RWPE2 (cell line): ENCODE measurements around the gene DAAM2.

Experiments used
- ATAC-seq: fragments of 200-7000 bp; cut with Tn5 transposase; 3 replicates; pipeline ENCODE4 v1.9.1; 2021; ENCODE audit warnings: low read depth
- DNase-seq: peaks from one replicate; pipeline ENCODE4 v3.0.0-alpha.2; 2020; ENCODE audit warnings: low spot score
- H3K27ac ChIP-seq: fragments of 450-650 bp; 2 replicates; pipeline ENCODE4 v1.5.1; 2017; ENCODE audit warnings: mild to moderate bottlenecking; ENCODE audit not compliant: poor library complexity, severe bottlenecking
- H3K27me3 ChIP-seq: fragments of 250-450 bp; sonication (Bioruptor Pico); 2 replicates; pipeline ENCODE4 v1.5.1; 2021; ENCODE audit warnings: mild to moderate bottlenecking, moderate library complexity; ENCODE audit not compliant: insufficient read depth, poor library complexity, severe bottlenecking
- H3K36me3 ChIP-seq: fragments of 250-450 bp; sonication (Bioruptor Pico); 2 replicates; pipeline ENCODE4 v1.5.1; 2020; ENCODE audit warnings: low read depth, mild to moderate bottlenecking, moderate library complexity
- H3K4me1 ChIP-seq: fragments of 250-450 bp; sonication (Bioruptor Pico); 2 replicates; pipeline ENCODE4 v1.5.1; 2021; ENCODE audit warnings: mild to moderate bottlenecking, moderate library complexity; ENCODE audit not compliant: insufficient read depth, poor library complexity, severe bottlenecking
- H3K4me3 ChIP-seq: fragments of 250-450 bp; sonication (Bioruptor Pico); 2 replicates; pipeline ENCODE4 v1.5.1; 2021; ENCODE audit warnings: mild to moderate bottlenecking, moderate library complexity; ENCODE audit not compliant: severe bottlenecking
- H3K9me3 ChIP-seq: fragments of 250-450 bp; sonication (Bioruptor Pico); 2 replicates; pipeline ENCODE4 v1.5.1; 2021; ENCODE audit warnings: mild to moderate bottlenecking, moderate library complexity; ENCODE audit not compliant: severe bottlenecking
- CTCF ChIP-seq: fragments of 450-650 bp; IDR thresholded peaks from one replicate; pipeline ENCODE4 v1.5.1; 2017; ENCODE audit warnings: mild to moderate bottlenecking, moderate library complexity; ENCODE audit not compliant: poor library complexity, severe bottlenecking

DAAM2 gene

GRCh38 chr6:39850736-39851297 lies 58.6 kb downstream of the DAAM2 start:
- Histone ChIP-seq H3K4me1 (no peaks in the 10 kb centered on the region), H3K4me3 (no peak overlapping the region), H3K36me3 (no peaks in the 10 kb centered on the region), H3K9me3 (no peaks in the 10 kb centered on the region), H3K27me3 (no peaks in the 10 kb centered on the region), H3K27ac (no peak overlapping the region)
- no peak for TF ChIP-seq CTCF
- no peak for DNase-seq
- no peak for ATAC-seq

GRCh38 chr6:39851331-39851730 lies 59.2 kb downstream of the DAAM2 start:
- no peaks in the 10 kb centered on the region for H3K4me1 ChIP-seq
- no peaks in the 10 kb centered on the region for H3K9me3 ChIP-seq
- no peaks in the 10 kb centered on the region for H3K27me3 ChIP-seq
- H3K36me3 ChIP-seq: no peaks in the 10 kb centered on the region
- DNase-seq (no peak), ATAC-seq (no peak)
- TF ChIP-seq CTCF: no peak
- no peak overlapping the region for H3K27ac ChIP-seq
- H3K4me3 ChIP-seq: no peak overlapping the region

GRCh38 chr6:39852324-39852723 lies 60.1 kb downstream of the DAAM2 start:
- no peak for TF ChIP-seq CTCF

GRCh38 chr6:39853604-39854003 lies 61.4 kb downstream of the DAAM2 start:
- TF ChIP-seq CTCF: no peak
- H3K27me3 ChIP-seq: no peaks in the 10 kb centered on the region
- no peaks in the 10 kb centered on the region for H3K9me3 ChIP-seq
- H3K36me3 ChIP-seq: no peaks in the 10 kb centered on the region
- DNase-seq (no peak), ATAC-seq (no peak)
- H3K4me1 ChIP-seq: no peaks in the 10 kb centered on the region
- H3K27ac ChIP-seq: no peak overlapping the region
- H3K4me3 ChIP-seq: no peak overlapping the region

More at GRCh38 chr6:39852324-39852723, 60.1 kb downstream of the DAAM2 start:
- no peak for ATAC-seq
- Histone ChIP-seq H3K27ac (no peak overlapping the region), H3K4me1 (no peaks in the 10 kb centered on the region), H3K4me3 (no peak overlapping the region), H3K9me3 (no peaks in the 10 kb centered on the region), H3K36me3 (no peaks in the 10 kb centered on the region), H3K27me3 (no peaks in the 10 kb centered on the region)
- DNase-seq: no peak

- no peak for ATAC-seq
- H3K36me3 ChIP-seq: no peaks in the 10 kb centered on the region
- H3K27ac ChIP-seq: no peak overlapping the region
- H3K27me3 ChIP-seq: no peaks in the 10 kb centered on the region
- no peak for DNase-seq
- H3K9me3 ChIP-seq: no peaks in the 10 kb centered on the region
- no peak overlapping the region for H3K4me3 ChIP-seq
- H3K4me1 ChIP-seq: no peaks in the 10 kb centered on the region
- no peak for TF ChIP-seq CTCF
Measured at GRCh38 chr6:39855356-39855995, 63.3 kb downstream of the DAAM2 start.
